Small intestine (tissue), 7 donors: ENCODE measurements around the gene EDEM1. TPM values are rescaled to one million over a fixed set of nuclear protein-coding genes. Genes with fewer than 3 reads are reported as not detected.

Experiments used
- DNase-seq, 2 donors: peaks; one replicate each; pipeline versions ENCODE4 v3.0.0 to v3.0.0-alpha.2; 2013
- FAIRE-seq: peaks from 2 replicates; lab custom pipeline; 2012; peaks lifted over from hg19 to GRCh38; lab: Jason Lieb, UNC
- H3K27ac ChIP-seq, 3 donors: one replicate each; pipeline ENCODE4 v1.5.1; 2013; ENCODE audit warnings: low read length in 2 of 3, mild to moderate bottlenecking in 2 of 3, control low read depth in 1 of 3, inconsistent platforms in 1 of 3, low read depth in 1 of 3, moderate library complexity in 1 of 3
- H3K27me3 ChIP-seq, 3 donors: one replicate each; pipeline ENCODE4 v1.6.1; 2013; ENCODE audit warnings: low read length in 3 of 3, inconsistent platforms in 1 of 3; ENCODE audit not compliant: control insufficient read depth in 3 of 3, insufficient read depth in 3 of 3
- H3K36me3 ChIP-seq, 3 donors: one replicate each; pipeline ENCODE4 v1.6.1; 2013; ENCODE audit warnings: low read length in 3 of 3, inconsistent platforms in 1 of 3, low read depth in 1 of 3, mild to moderate bottlenecking in 1 of 3, moderate library complexity in 1 of 3; ENCODE audit not compliant: control insufficient read depth in 3 of 3, insufficient read depth in 2 of 3
- H3K4me1 ChIP-seq, 3 donors: one replicate each; pipeline ENCODE4 v1.6.1; 2013; ENCODE audit warnings: low read length in 2 of 3, inconsistent platforms in 1 of 3, low read depth in 1 of 3, mild to moderate bottlenecking in 1 of 3, moderate library complexity in 1 of 3; ENCODE audit not compliant: control insufficient read depth in 3 of 3, insufficient read depth in 2 of 3
- H3K4me3 ChIP-seq, 3 donors: one replicate each; pipeline ENCODE4 v1.5.1; 2013; ENCODE audit warnings: low read length in 3 of 3, control low read depth in 1 of 3, inconsistent platforms in 1 of 3, low read depth in 1 of 3, mild to moderate bottlenecking in 1 of 3, moderate library complexity in 1 of 3
- H3K9me3 ChIP-seq, 2 donors: one replicate each; pipeline ENCODE4 v1.6.1; 2013; ENCODE audit warnings: low read depth in 1 of 2, low read length in 1 of 2; ENCODE audit not compliant: control insufficient read depth in 2 of 2, insufficient read depth in 1 of 2
- WGBS, 3 donors: extraction: QIAGEN DNeasy Blood & Tissue Kit; methylation state at CpG; one replicate each; pipeline ENCODE4 v1.1.7; 2013; 5-methylcytosine and 5-hydroxymethylcytosine counted together
- polyA plus RNA-seq, 4 donors: library from polyadenylated mRNA; stranded (reverse) in 3 of 4; unstranded in 1 of 4; fragments of 200-250 nt in 3 of 4; fragments of 120-200 nt in 1 of 4; gene quantifications; one replicate each; pipeline versions ENCODE4 v1.2.1 to v1.2.3, GENCODE V29; 2013
- donor health status: healthy with polysubstance abuse.
- donor health status: control.
- donor health status: control.
- donor health status: Bipolar disorder and iron deficiency.
- donor health status: healthy.

Gene EDEM1
- polyA plus RNA-seq, 4 donors = 4.0 to 27.1 (median 9.1) TPM

GRCh38 chr3:5220667-5221431 lies 33.3 kb downstream of the EDEM1 start:
- peaks cover 0 to 13% (median 2%) of the 10 kb centered on the region in 3 donors for H3K4me1 ChIP-seq
- no peaks in the 10 kb centered on the region for H3K27me3 ChIP-seq
- no peak overlapping the region for H3K27ac ChIP-seq
- DNase-seq (no peak), FAIRE-seq (no peak)
- no peak overlapping the region for H3K4me3 ChIP-seq
- no peaks in the 10 kb centered on the region for H3K9me3 ChIP-seq
- peaks cover 0 to 16% (median 6%) of the 10 kb centered on the region in 3 donors for H3K36me3 ChIP-seq
- WGBS, 3 donors = 83 to 88% (median 87%) methylated on average over 11 of the region's 11 CpGs

GRCh38 chr3:5221701-5222100 lies 34.2 kb downstream of the EDEM1 start:
- peak in 1 of 2 donors; percentile 13 for DNase-seq
- WGBS, 3 donors = 48 to 57% (median 52%) methylated on average over 6 of the region's 6 CpGs

GRCh38 chr3:5222283-5223005 lies 34.9 kb downstream of the EDEM1 start:
- 43 to 74% (median 47%) methylated on average over 13 of the region's 13 CpGs for WGBS, 3 donors
- Histone ChIP-seq H3K9me3 (no peaks in the 10 kb centered on the region), H3K4me3 (no peak overlapping the region), H3K27ac (no peak overlapping the region), H3K4me1 (peaks cover 0 to 13% (median 0%) of the 10 kb centered on the region in 3 donors), H3K27me3 (no peaks in the 10 kb centered on the region), H3K36me3 (peaks cover 0 to 14% (median 0%) of the 10 kb centered on the region in 3 donors)
- FAIRE-seq (no peak), DNase-seq (peak in 1 of 2 donors; percentile 15)

More at GRCh38 chr3:5221701-5222100, 34.2 kb downstream of the EDEM1 start:
- H3K4me3 ChIP-seq = no peak overlapping the region
- H3K9me3 ChIP-seq = no peaks in the 10 kb centered on the region
- H3K36me3 ChIP-seq = peaks cover 0 to 14% (median 3%) of the 10 kb centered on the region in 3 donors
- no peak for FAIRE-seq
- peaks cover 0 to 13% (median 2%) of the 10 kb centered on the region in 3 donors for H3K4me1 ChIP-seq
- H3K27me3 ChIP-seq = no peaks in the 10 kb centered on the region
- H3K27ac ChIP-seq = no peak overlapping the region

GRCh38 chr3:5226783-5227182 lies 39.3 kb downstream of the EDEM1 start:
- 39 to 45% (median 41%) methylated on average over 6 of the region's 6 CpGs for WGBS, 3 donors
- no peak for FAIRE-seq
- Histone ChIP-seq H3K4me1 (peaks cover 0 to 7% (median 0%) of the 10 kb centered on the region in 3 donors), H3K4me3 (no peak overlapping the region), H3K9me3 (no peaks in the 10 kb centered on the region), H3K27ac (no peak overlapping the region), H3K36me3 (no peaks in the 10 kb centered on the region), H3K27me3 (peaks cover 0 to 2% (median 0%) of the 10 kb centered on the region in 3 donors)
- DNase-seq = peak in 1 of 2 donors; percentile 17

GRCh38 chr3:5227812-5228211 lies 40.3 kb downstream of the EDEM1 start:
- 66 to 74% (median 67%) methylated on average over 6 of the region's 6 CpGs for WGBS, 3 donors
- Histone ChIP-seq H3K27me3 (peaks cover 0 to 3% (median 0%) of the 10 kb centered on the region in 3 donors), H3K27ac (no peak overlapping the region), H3K4me1 (peaks cover 0 to 2% (median 0%) of the 10 kb centered on the region in 3 donors), H3K4me3 (no peak overlapping the region), H3K36me3 (no peaks in the 10 kb centered on the region), H3K9me3 (no peaks in the 10 kb centered on the region)
- no peak for FAIRE-seq
- no peak for DNase-seq

- Histone ChIP-seq H3K36me3 (no peaks in the 10 kb centered on the region), H3K27me3 (peaks cover 0 to 3% (median 0%) of the 10 kb centered on the region in 3 donors), H3K27ac (no peak overlapping the region), H3K4me3 (no peak overlapping the region), H3K4me1 (no peaks in the 10 kb centered on the region), H3K9me3 (no peaks in the 10 kb centered on the region)
- WGBS, 3 donors = 60 to 68% (median 60%) methylated on average over 2 of the region's 2 CpGs
- DNase-seq (no peak), FAIRE-seq (no peak)
These were observed 41.9 kb downstream of the EDEM1 start for GRCh38 chr3:5229414-5229813.

- H3K9me3 ChIP-seq = no peaks in the 10 kb centered on the region
- no peak for FAIRE-seq
- 56 to 82% (median 62%) methylated on average over 6 of the region's 6 CpGs for WGBS, 3 donors
These were observed 43.6 kb downstream of the EDEM1 start for GRCh38 chr3:5231074-5231473.

GRCh38 chr3:5231487-5231886 lies 44.0 kb downstream of the EDEM1 start:
- peaks cover 0 to 3% (median 0%) of the 10 kb centered on the region in 3 donors for H3K27me3 ChIP-seq
- DNase-seq = no peak
- 20 to 46% (median 30%) methylated on average over 2 of the region's 2 CpGs for WGBS, 3 donors
- no peak for FAIRE-seq
- H3K36me3 ChIP-seq = no peaks in the 10 kb centered on the region
- H3K4me1 ChIP-seq = no peaks in the 10 kb centered on the region
- no peak overlapping the region for H3K27ac ChIP-seq
- H3K9me3 ChIP-seq = no peaks in the 10 kb centered on the region
- H3K4me3 ChIP-seq = no peak overlapping the region

More at GRCh38 chr3:5231074-5231473, 43.6 kb downstream of the EDEM1 start:
- Histone ChIP-seq H3K4me3 (no peak overlapping the region), H3K27ac (no peak overlapping the region), H3K4me1 (no peaks in the 10 kb centered on the region), H3K27me3 (peaks cover 0 to 3% (median 0%) of the 10 kb centered on the region in 3 donors), H3K36me3 (no peaks in the 10 kb centered on the region)
- DNase-seq = no peak
